Brain microvascular endothelial cell (primary cell): ENCODE data around the gene UBA52.

ENCODE experiments used
- DNase-seq: peaks from one replicate; pipeline ENCODE4 v3.0.0-alpha.2; 2020
- H3K27ac ChIP-seq: fragments of 250-450 bp; sonication (Bioruptor Pico); 2 replicates; pipeline ENCODE4 v1.5.1; 2020; ENCODE audit warnings: mild to moderate bottlenecking, moderate library complexity
- H3K27me3 ChIP-seq: fragments of 250-450 bp; sonication (Bioruptor Pico); replicated peaks from 2 replicates; pipeline ENCODE4 v1.5.1; 2020; ENCODE audit warnings: mild to moderate bottlenecking
- H3K36me3 ChIP-seq: fragments of 250-450 bp; sonication (Bioruptor Pico); replicated peaks from 2 replicates; pipeline ENCODE4 v1.5.1; 2020; ENCODE audit warnings: mild to moderate bottlenecking
- H3K4me3 ChIP-seq: 2 replicates; pipeline ENCODE4 v1.5.1; 2011; ENCODE audit warnings: low read depth, mild to moderate bottlenecking, control low read depth, low read length, moderate library complexity
- CTCF ChIP-seq: IDR thresholded peaks from 2 replicates; pipeline ENCODE4 v1.5.1; 2011; ENCODE audit warnings: low read depth, mild to moderate bottlenecking, moderate library complexity, low read length, control low read depth, inconsistent platforms; ENCODE audit errors: missing control alignments
- in situ Hi-C: cut with HindIII; loops from 2 replicates; pipeline ENCODE4 v1.10.0; 2017; ENCODE audit warnings: low sequenced_read_pairs, low pct_ligation_motif_present

UBA52 gene

GRCh38 chr19:18593367-18594095 is 21.9 kb downstream of the UBA52 start:
- no peak for DNase-seq

GRCh38 chr19:18594096-18594823 is 22.6 kb downstream of the UBA52 start:
- peak; percentile 47 for DNase-seq
- peak; percentile 58 for TF ChIP-seq CTCF
- Histone ChIP-seq H3K27me3 (peaks cover 2% of the 10 kb centered on the region), H3K27ac (no peak overlapping the region), H3K4me3 (peak overlapping the region; percentile 42), H3K36me3 (peaks cover 6% of the 10 kb centered on the region)
- in situ Hi-C loops = loop anchor here (25.0 kb wide), 1 partner anchor 268 kb away; no protein-coding TSS in a partner anchor

More at GRCh38 chr19:18593367-18594095, 21.9 kb downstream of the UBA52 start:
- Histone ChIP-seq H3K36me3 (peaks cover 6% of the 10 kb centered on the region), H3K27ac (no peak overlapping the region), H3K27me3 (peaks cover 2% of the 10 kb centered on the region), H3K4me3 (peak overlapping the region; percentile 42)
- in situ Hi-C loops = loop anchor here (25.0 kb wide), 1 partner anchor 269 kb away; no protein-coding TSS in a partner anchor
- TF ChIP-seq CTCF = no peak

- in situ Hi-C loops = loop anchor here (25.0 kb wide), 1 partner anchor 267 kb away; no protein-coding TSS in a partner anchor
- Histone ChIP-seq H3K27me3 (peaks cover 2% of the 10 kb centered on the region), H3K4me3 (peak overlapping the region; percentile 27), H3K36me3 (peaks cover 6% of the 10 kb centered on the region), H3K27ac (no peak overlapping the region)
- DNase-seq = no peak
- TF ChIP-seq CTCF = no peak
These were observed 23.2 kb downstream of the UBA52 start for GRCh38 chr19:18594824-18595373.

- no peak for DNase-seq
- Histone ChIP-seq H3K36me3 (peaks cover 6% of the 10 kb centered on the region), H3K4me3 (no peak overlapping the region), H3K27ac (no peak overlapping the region), H3K27me3 (peaks cover 2% of the 10 kb centered on the region)
- in situ Hi-C loops = loop anchor here (25.0 kb wide), 1 partner anchor 267 kb away; no protein-coding TSS in a partner anchor
- no peak for TF ChIP-seq CTCF
These were observed 23.8 kb downstream of the UBA52 start for GRCh38 chr19:18595475-18595874.

- DNase-seq = no peak
- Histone ChIP-seq H3K27ac (no peak overlapping the region), H3K27me3 (peaks cover 2% of the 10 kb centered on the region), H3K4me3 (no peak overlapping the region), H3K36me3 (no peaks in the 10 kb centered on the region)
- no peak for TF ChIP-seq CTCF
- in situ Hi-C loops = loop anchor here (25.0 kb wide), 1 partner anchor 266 kb away; no protein-coding TSS in a partner anchor
These were observed 25.1 kb downstream of the UBA52 start for GRCh38 chr19:18596752-18597157.
